Skin epidermis (tissue), 12 donors: ENCODE measurements around the gene USP7.
"Not testable (repeated sequence)": the region's sequence is repeated elsewhere in the genome, so short reads cannot be mapped to it uniquely, and the experiment has no call there.

Experiments
- H3K27ac ChIP-seq, 21 experiments: fragments of 200-600 bp; sonication (generic) in 11 of 21; one replicate each; pipeline ENCODE4 v1.5.0; 2020; ENCODE audit warnings: mild to moderate bottlenecking in 3 of 21, inconsistent platforms in 2 of 21, moderate library complexity in 2 of 21
- H3K4me3 ChIP-seq, 7 experiments: fragments of 200-600 bp; sonication (generic) in 2 of 7; one replicate each; pipeline ENCODE4 v1.5.0; 2020; ENCODE audit warnings: inconsistent platforms in 2 of 7, mild to moderate bottlenecking in 2 of 7, moderate library complexity in 1 of 7

The USP7 gene

GRCh38 chr16:8976189-8976588 lies 12.5 kb upstream of the USP7 start:
- H3K4me3 ChIP-seq, H3K27ac ChIP-seq: not testable (repeated sequence)

- no peak overlapping the region for H3K27ac ChIP-seq
- H3K4me3 ChIP-seq: no peak overlapping the region
Measured at GRCh38 chr16:8975039-8975438, 11.3 kb upstream of the USP7 start.

- Histone ChIP-seq H3K27ac (peak overlapping the region in 1 of 21 experiments; percentile 10), H3K4me3 (no peak overlapping the region)
Measured at GRCh38 chr16:8972843-8973586, 9.3 kb upstream of the USP7 start.

DNA sequence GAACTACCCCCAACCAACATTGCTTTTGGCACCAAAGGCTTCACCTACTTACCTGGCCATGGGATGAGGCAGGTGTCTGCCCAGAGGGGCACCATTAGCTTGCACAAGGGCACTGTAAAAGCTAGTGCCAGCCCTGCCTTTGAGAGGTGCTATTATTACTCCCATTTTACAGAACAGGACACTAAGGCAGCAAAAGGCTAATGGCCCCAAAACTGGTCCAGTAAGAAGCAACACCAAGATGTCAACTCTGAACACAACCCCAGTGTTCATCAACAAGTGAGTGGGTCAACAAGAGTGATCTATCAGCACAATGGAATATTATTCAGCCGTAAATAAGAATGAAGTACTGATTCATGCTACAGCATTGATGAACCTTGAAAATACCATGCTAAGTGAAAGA lies 7.7 kb upstream of the USP7 start:
- H3K4me3 ChIP-seq: no peak overlapping the region
- H3K27ac ChIP-seq: no peak overlapping the region

DNA sequence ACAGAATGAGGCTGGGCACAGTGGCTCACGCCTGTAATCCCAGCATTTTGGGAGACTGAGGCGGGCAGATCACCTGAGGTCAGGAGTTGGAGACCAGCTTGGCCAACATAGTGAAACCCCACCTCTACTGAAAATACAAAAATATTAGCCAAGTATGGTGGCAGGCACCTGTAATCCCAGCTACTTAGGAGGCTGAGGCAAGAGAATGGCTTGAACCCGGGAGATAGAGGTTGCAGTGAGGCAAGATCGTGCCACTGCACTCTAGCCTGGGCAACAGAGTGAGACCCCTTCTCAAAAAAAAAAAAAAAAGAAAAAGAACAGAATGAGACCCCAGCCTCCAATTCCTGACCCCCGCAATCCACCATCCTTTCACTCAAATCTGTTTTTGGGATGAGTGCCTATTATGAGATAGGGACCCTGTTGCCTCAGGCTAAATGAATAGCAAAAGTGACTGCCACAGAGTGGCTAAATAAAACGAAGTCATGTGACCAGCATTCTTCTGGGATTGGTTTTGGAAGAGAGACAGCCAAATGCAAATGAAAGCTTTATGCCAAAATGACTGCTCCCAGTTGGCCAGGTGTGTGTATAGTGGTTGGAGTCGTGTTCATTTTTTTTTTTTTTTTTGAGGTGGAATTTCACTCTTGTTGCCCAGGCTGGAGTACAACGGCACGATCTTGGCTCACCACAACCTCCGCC lies 5.6 kb upstream of the USP7 start:
- not testable (repeated sequence) for H3K27ac ChIP-seq, H3K4me3 ChIP-seq

- H3K4me3 ChIP-seq, H3K27ac ChIP-seq: not testable (repeated sequence)
Measured at GRCh38 chr16:8968054-8968453, 4.3 kb upstream of the USP7 start.

DNA sequence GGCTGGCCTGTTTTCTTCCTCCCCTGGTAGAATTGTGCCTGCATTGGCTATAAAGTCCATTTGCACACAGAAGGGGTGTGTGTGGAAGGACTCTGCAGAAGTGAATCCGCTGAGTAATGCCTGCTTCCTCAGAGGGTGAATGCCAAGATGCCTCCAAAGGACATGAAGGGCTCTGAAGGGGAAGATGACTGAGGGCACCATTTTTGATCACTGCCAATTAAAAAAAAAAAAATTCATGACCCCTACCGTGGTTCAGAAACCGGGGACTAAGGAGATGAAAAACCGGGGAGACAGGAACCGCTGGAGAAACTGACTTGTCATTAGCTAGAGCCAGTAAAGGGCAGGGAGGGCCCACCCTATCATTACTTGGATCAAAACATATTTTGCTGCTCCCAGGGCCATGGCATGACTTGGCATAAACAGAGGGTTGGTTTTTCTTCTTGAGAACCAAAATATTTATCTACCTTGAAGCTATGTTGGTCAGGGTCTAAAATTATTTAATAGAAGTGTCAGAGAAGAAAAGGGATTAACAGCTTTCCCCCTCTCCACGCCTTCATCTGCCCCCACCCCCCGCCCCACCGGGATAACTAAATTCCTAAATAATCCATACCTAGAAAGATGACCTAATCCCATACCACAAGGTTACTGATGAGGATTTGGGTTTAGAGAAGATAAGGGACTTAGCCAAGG lies 3.6 kb upstream of the USP7 start:
- H3K27ac ChIP-seq: peak overlapping the region in 2 of 21 experiments; percentile 16 to 65
- H3K4me3 ChIP-seq: no peak overlapping the region

DNA sequence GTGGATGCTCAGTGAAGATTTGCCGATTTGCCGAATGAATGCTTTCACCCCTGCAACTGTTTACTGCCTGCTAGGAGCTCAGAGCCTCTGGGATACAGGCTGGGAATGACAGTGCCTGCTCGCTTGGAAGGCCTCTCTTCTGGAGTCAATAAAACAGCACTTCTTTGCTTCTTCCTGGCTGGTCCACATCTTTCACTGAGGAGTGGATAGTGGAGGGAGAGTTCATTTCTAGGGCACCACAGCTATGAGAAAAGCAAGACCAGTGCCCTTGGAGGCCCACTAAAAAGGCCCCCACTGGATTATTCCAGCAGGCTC lies 3.1 kb upstream of the USP7 start:
- peak overlapping the region in 1 of 21 experiments; percentile 65 for H3K27ac ChIP-seq
- H3K4me3 ChIP-seq: no peak overlapping the region

DNA sequence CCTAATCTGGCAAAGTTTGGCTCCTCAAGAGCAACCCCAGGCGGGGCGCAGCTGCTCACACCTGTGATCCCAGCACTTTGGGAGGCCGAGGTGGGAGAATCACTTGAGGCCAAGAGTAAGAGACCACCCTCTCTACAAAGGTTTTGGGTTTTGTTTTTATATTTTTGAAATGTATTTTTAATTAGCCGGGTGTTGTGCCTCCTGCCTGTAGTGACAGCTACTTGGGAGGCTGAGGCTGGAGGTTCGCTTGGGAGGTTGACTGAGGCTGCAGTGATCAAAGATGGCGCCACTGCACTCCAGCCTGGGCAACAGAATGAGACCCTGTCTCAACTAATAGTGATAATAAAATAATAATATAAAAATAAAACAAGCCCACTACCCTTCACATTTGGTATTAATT lies 756 bp upstream of the USP7 start:
- Histone ChIP-seq H3K4me3 (peak overlapping the region; percentile 42 to 56 (median 53)), H3K27ac (peak overlapping the region in 20 of 21 experiments; percentile 67 to 93 (median 84))

GRCh38 chr16:8963010-8963820 lies 491 bp downstream of the USP7 start:
- H3K27ac ChIP-seq: peak overlapping the region in 19 of 21 experiments; percentile 71 to 93 (median 87)
- peak overlapping the region; percentile 57 to 92 (median 83) for H3K4me3 ChIP-seq

DNA sequence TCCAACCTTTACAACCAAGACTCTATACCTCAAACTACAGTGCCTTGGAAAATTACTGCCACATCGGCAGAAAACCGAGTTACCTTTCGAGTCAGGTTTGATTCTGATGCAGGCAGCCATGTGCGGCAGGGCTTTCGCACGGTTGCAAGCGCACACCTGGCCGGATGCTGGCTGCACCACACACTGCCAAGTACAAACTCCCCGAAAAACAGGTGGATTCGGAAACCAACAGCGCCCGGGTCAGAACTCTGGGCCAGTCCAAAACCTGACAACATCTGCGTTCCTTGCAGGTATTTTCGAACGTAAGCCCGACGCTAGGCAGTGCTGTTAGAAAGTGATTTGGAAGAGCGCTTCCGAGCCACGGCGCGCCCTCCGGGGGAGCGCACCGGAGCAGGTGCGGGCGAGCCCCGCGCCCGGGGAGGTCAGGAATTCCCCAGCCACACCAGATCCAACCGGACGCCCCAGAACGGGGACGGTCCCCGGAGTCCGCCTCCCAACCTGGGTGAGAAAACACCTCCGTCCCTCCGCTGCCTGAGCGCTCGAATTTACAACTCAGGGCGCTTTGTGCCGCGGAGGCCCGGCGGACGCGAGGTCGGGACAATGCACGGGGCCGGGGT lies 1.2 kb downstream of the USP7 start:
- H3K27ac ChIP-seq: peak overlapping the region in 20 of 21 experiments; percentile 63 to 92 (median 84)
- peak overlapping the region; percentile 57 to 92 (median 83) for H3K4me3 ChIP-seq

GRCh38 chr16:8961811-8962390 lies 1.8 kb downstream of the USP7 start:
- H3K27ac ChIP-seq: peak overlapping the region in 12 of 21 experiments; percentile 0 to 92 (median 84)
- H3K4me3 ChIP-seq: peak overlapping the region; percentile 57 to 92 (median 83)

GRCh38 chr16:8960788-8961109 lies 3.0 kb downstream of the USP7 start:
- Histone ChIP-seq H3K4me3 (no peak overlapping the region), H3K27ac (peak overlapping the region in 8 of 21 experiments; percentile 16 to 72 (median 47))

DNA sequence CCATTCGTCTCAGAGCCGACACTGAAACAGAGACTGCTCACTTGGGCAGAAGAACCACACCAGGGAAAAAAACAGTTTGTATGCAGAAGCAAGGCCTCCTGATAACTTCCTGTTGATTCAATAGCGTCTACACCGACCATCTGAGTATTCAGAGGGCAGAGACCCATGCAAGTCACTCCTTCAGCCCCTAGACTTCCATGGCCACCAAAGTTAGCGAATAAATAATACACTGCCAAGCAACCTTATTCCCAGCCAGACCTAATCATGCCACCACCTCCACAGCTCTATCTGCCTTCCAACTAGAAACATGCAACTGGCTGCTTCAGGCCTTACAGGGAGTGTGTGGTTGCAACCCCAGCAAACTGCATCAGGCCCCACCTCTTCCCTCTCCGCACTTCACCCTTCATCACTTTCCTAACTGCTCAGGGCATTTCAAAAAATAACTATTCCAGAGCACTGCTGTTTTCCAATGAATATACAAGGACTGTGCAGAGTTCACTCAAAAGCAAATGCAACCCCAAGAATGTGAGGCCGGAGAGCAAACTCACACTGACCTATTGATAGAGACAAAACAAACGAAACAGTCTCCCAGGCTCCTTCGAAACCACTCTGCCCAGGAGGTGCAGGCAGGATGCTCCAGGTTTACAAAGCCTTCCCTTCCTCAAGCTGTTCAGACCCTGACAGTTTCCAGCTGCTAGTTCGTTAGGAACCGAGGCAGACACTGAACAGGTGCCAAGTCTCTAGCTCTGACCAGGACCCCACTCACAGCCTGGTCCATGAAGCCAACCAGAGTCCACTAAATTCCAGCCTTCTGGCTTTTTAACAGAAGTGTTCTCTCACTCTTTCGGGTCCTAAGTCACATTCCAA lies 3.6 kb downstream of the USP7 start:
- Histone ChIP-seq H3K4me3 (no peak overlapping the region), H3K27ac (peak overlapping the region in 12 of 21 experiments; percentile 7 to 72 (median 36))

GRCh38 chr16:8958344-8959167 lies 5.2 kb downstream of the USP7 start:
- peak overlapping the region in 12 of 21 experiments; percentile 1 to 58 (median 38) for H3K27ac ChIP-seq
- H3K4me3 ChIP-seq: no peak overlapping the region

GRCh38 chr16:8957509-8958157 lies 6.1 kb downstream of the USP7 start:
- no peak overlapping the region for H3K4me3 ChIP-seq
- peak overlapping the region in 10 of 21 experiments; percentile 6 to 58 (median 39) for H3K27ac ChIP-seq

DNA sequence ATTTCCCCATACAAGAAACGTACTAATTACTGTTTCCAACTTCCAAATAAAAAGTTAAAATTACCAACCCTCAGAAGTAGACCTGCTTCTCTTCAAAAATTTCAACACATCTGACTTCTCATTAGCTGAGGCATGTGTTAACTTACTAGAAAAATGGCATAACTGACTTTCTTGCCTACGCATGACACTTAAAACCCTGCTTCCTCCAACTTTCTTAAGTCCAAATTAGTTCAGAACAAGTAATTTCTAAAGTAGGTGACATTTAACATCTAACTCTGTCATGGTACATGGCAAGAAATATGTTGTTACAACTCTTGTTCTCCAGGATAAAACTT lies 6.7 kb downstream of the USP7 start:
- Histone ChIP-seq H3K4me3 (no peak overlapping the region), H3K27ac (peak overlapping the region in 2 of 21 experiments; percentile 38 to 47)
